Neuronal stem cell (in vitro differentiated cells): ENCODE results near the gene ZBTB20.

Experiments used
- DNase-seq: peaks from one replicate; pipeline ENCODE4 v3.0.0-alpha.2; 2013; ENCODE audit warnings: low spot score
- H2AFZ ChIP-seq: one replicate; pipeline ENCODE4 v1.6.1; 2013; ENCODE audit warnings: mild to moderate bottlenecking, low read length, inconsistent platforms
- H2AK5ac ChIP-seq: 2 replicates; pipeline ENCODE4 v1.6.1; 2013; ENCODE audit warnings: low read depth, mild to moderate bottlenecking, inconsistent platforms, low read length, moderate library complexity, mixed read lengths
- H2BK120ac ChIP-seq: 2 replicates; pipeline ENCODE4 v1.6.1; 2013; ENCODE audit warnings: low read depth, mild to moderate bottlenecking, inconsistent platforms, low read length, moderate library complexity, mixed read lengths
- H2BK12ac ChIP-seq: one replicate; pipeline ENCODE4 v1.6.1; 2013; ENCODE audit warnings: low read length, inconsistent platforms
- H2BK15ac ChIP-seq: 2 replicates; pipeline ENCODE4 v1.6.1; 2013; ENCODE audit warnings: mild to moderate bottlenecking, low read length, inconsistent platforms, mixed read lengths
- H2BK5ac ChIP-seq: one replicate; pipeline ENCODE4 v1.6.1; 2013; ENCODE audit warnings: inconsistent platforms, mild to moderate bottlenecking, low read length, moderate library complexity
- H3K14ac ChIP-seq: one replicate; pipeline ENCODE4 v1.6.1; 2013; ENCODE audit warnings: low read length, inconsistent platforms
- H3K18ac ChIP-seq: 2 replicates; pipeline ENCODE4 v1.6.1; 2013; ENCODE audit warnings: low read length, inconsistent platforms
- H3K23ac ChIP-seq: 2 replicates; pipeline ENCODE4 v1.6.1; 2013; ENCODE audit warnings: low read depth, mild to moderate bottlenecking, mixed read lengths, low read length, inconsistent platforms; ENCODE audit not compliant: poor library complexity
- H3K27ac ChIP-seq: replicated peaks from 3 replicates; pipeline ENCODE4 v1.5.1; 2013; ENCODE audit warnings: low read length, inconsistent platforms
- H3K27me3 ChIP-seq, 3 experiments: 2 replicates each; pipeline ENCODE4 v1.6.1; 2013; ENCODE audit warnings: low read length in 3 of 3, mild to moderate bottlenecking in 2 of 3, inconsistent platforms in 1 of 3, low read depth in 1 of 3, mixed read lengths in 1 of 3, moderate library complexity in 1 of 3; ENCODE audit not compliant: control insufficient read depth in 3 of 3, insufficient read depth in 3 of 3
- H3K36me3 ChIP-seq, 2 donors: replicated peaks in 1 of 2; 2 replicates each; pipeline ENCODE4 v1.6.1; 2013; ENCODE audit warnings: low read length in 2 of 2; ENCODE audit not compliant: control insufficient read depth in 2 of 2, insufficient read depth in 2 of 2
- H3K4ac ChIP-seq: 2 replicates; pipeline ENCODE4 v1.6.1; 2013; ENCODE audit warnings: inconsistent platforms, mild to moderate bottlenecking, low read length, moderate library complexity
- H3K4me1 ChIP-seq, 2 donors: 1 replicate in 1 of 2; 2 replicates in 1 of 2; pipeline ENCODE4 v1.6.1; 2013; ENCODE audit warnings: low read length in 2 of 2, low read depth in 1 of 2; ENCODE audit not compliant: control insufficient read depth in 2 of 2, insufficient read depth in 1 of 2
- H3K4me2 ChIP-seq: one replicate; pipeline ENCODE4 v1.6.1; 2013; ENCODE audit warnings: mild to moderate bottlenecking, low read length, inconsistent platforms; ENCODE audit not compliant: insufficient read depth, poor library complexity, severe bottlenecking
- H3K4me3 ChIP-seq, 2 donors: 2 replicates each; pipeline ENCODE4 v1.5.1; 2013; ENCODE audit warnings: low read length in 2 of 2, mild to moderate bottlenecking in 2 of 2, inconsistent platforms in 1 of 2, moderate library complexity in 1 of 2
- H3K79me1 ChIP-seq: one replicate; pipeline ENCODE4 v1.6.1; 2013; ENCODE audit warnings: low read depth, mild to moderate bottlenecking, inconsistent platforms, low read length, moderate library complexity
- H3K9ac ChIP-seq: one replicate; pipeline ENCODE4 v1.6.1; 2013; ENCODE audit warnings: mild to moderate bottlenecking, low read depth, low read length, inconsistent platforms; ENCODE audit not compliant: poor library complexity
- H3K9me3 ChIP-seq, 2 donors: replicated peaks in 1 of 2; 2 replicates each; pipeline versions ENCODE3 to v1.6.1; 2013; ENCODE audit warnings: low read length in 2 of 2, mild to moderate bottlenecking in 2 of 2, inconsistent platforms in 1 of 2, low read depth in 1 of 2, mixed read lengths in 1 of 2, moderate library complexity in 1 of 2; ENCODE audit not compliant: control insufficient read depth in 2 of 2, insufficient read depth in 1 of 2
- H4K8ac ChIP-seq: one replicate; pipeline ENCODE4 v1.6.1; 2013; ENCODE audit warnings: low read depth, mild to moderate bottlenecking, inconsistent platforms, low read length, moderate library complexity
- H4K91ac ChIP-seq: one replicate; pipeline ENCODE4 v1.6.1; 2013; ENCODE audit warnings: low read length, low read depth, mild to moderate bottlenecking, inconsistent platforms; ENCODE audit not compliant: poor library complexity
- WGBS, 2 donors: extraction: QIAGEN DNeasy Blood & Tissue Kit; methylation state at CpG; one replicate each; pipeline ENCODE4 v1.1.7; 2013; ENCODE audit warnings: missing lambda C conversion rate in 2 of 2, mixed read lengths in 1 of 2; ENCODE audit not compliant: insufficient read length in 2 of 2, insufficient replicate concordance in 1 of 2; ENCODE audit errors: extremely low coverage in 2 of 2; 5-methylcytosine and 5-hydroxymethylcytosine counted together

Gene ZBTB20

GRCh38 chr3:114725966-114726365 lies 421.1 kb downstream of the ZBTB20 start:
- H2BK120ac ChIP-seq: no peak overlapping the region
- H2AK5ac ChIP-seq: no peak overlapping the region
- no peak overlapping the region for H4K8ac ChIP-seq
- H3K4me3 ChIP-seq: no peak overlapping the region
- H3K4me2 ChIP-seq: no peak overlapping the region
- no peaks in the 10 kb centered on the region for H3K36me3 ChIP-seq
- no peak overlapping the region for H2BK5ac ChIP-seq
- H2BK12ac ChIP-seq: no peak overlapping the region
- H3K18ac ChIP-seq: no peak overlapping the region
- no peak overlapping the region for H2BK15ac ChIP-seq
- no peak overlapping the region for H3K4ac ChIP-seq
- H3K9me3 ChIP-seq: no peaks in the 10 kb centered on the region
- H3K79me1 ChIP-seq: no peaks in the 10 kb centered on the region
- H3K9ac ChIP-seq: no peak overlapping the region
- DNase-seq: no peak
- no peak overlapping the region for H2AFZ ChIP-seq
- WGBS, 2 donors: no CpG with 5 or more reads among the region's 3 CpGs
- H3K27ac ChIP-seq: no peak overlapping the region
- no peaks in the 10 kb centered on the region for H3K4me1 ChIP-seq
- no peak overlapping the region for H3K23ac ChIP-seq
- H4K91ac ChIP-seq: no peak overlapping the region
- H3K14ac ChIP-seq: no peak overlapping the region
- no peaks in the 10 kb centered on the region for H3K27me3 ChIP-seq

- no peak for DNase-seq
- Histone ChIP-seq H3K4me3 (no peak overlapping the region), H3K4me1 (no peaks in the 10 kb centered on the region), H3K27me3 (no peaks in the 10 kb centered on the region), H2AK5ac (no peak overlapping the region), H3K27ac (no peak overlapping the region), H3K9ac (no peak overlapping the region), H4K91ac (no peak overlapping the region), H2BK120ac (no peak overlapping the region), H3K9me3 (no peaks in the 10 kb centered on the region), H3K14ac (no peak overlapping the region), H2AFZ (no peak overlapping the region), H2BK15ac (no peak overlapping the region), H3K23ac (no peak overlapping the region), H3K18ac (no peak overlapping the region), H3K4ac (no peak overlapping the region), H3K4me2 (no peak overlapping the region), H2BK12ac (no peak overlapping the region), H4K8ac (no peak overlapping the region), H2BK5ac (no peak overlapping the region), H3K79me1 (no peaks in the 10 kb centered on the region), H3K36me3 (no peaks in the 10 kb centered on the region)
- WGBS, 2 donors: no CpG with 5 or more reads among the region's 1 CpG
Measured at GRCh38 chr3:114722530-114722929, 424.6 kb downstream of the ZBTB20 start.

GRCh38 chr3:114721864-114722263 lies 425.2 kb downstream of the ZBTB20 start:
- no peak overlapping the region for H2BK12ac ChIP-seq
- H3K14ac ChIP-seq: no peak overlapping the region
- H2BK5ac ChIP-seq: no peak overlapping the region
- H3K4ac ChIP-seq: no peak overlapping the region
- H4K8ac ChIP-seq: no peak overlapping the region
- H3K4me1 ChIP-seq: no peaks in the 10 kb centered on the region
- H2BK15ac ChIP-seq: no peak overlapping the region
- H3K9me3 ChIP-seq: no peaks in the 10 kb centered on the region
- no peak overlapping the region for H2AFZ ChIP-seq
- H3K23ac ChIP-seq: no peak overlapping the region
- no peak overlapping the region for H3K4me3 ChIP-seq
- DNase-seq: no peak
- H2AK5ac ChIP-seq: no peak overlapping the region
- no peak overlapping the region for H3K9ac ChIP-seq
- no peak overlapping the region for H3K18ac ChIP-seq
- H3K27ac ChIP-seq: no peak overlapping the region
- H3K36me3 ChIP-seq: no peaks in the 10 kb centered on the region
- no peaks in the 10 kb centered on the region for H3K27me3 ChIP-seq
- no peak overlapping the region for H3K4me2 ChIP-seq
- no CpG with 5 or more reads among the region's 2 CpGs for WGBS, 2 donors
- no peak overlapping the region for H4K91ac ChIP-seq
- no peak overlapping the region for H2BK120ac ChIP-seq
- H3K79me1 ChIP-seq: no peaks in the 10 kb centered on the region

- H3K4me3 ChIP-seq: no peak overlapping the region
- H3K27ac ChIP-seq: no peak overlapping the region
- H2AK5ac ChIP-seq: no peak overlapping the region
- H3K23ac ChIP-seq: no peak overlapping the region
- no peak overlapping the region for H3K18ac ChIP-seq
- DNase-seq: no peak
- H2BK15ac ChIP-seq: no peak overlapping the region
- H2BK5ac ChIP-seq: no peak overlapping the region
- H2BK12ac ChIP-seq: no peak overlapping the region
- no peak overlapping the region for H4K8ac ChIP-seq
- no peaks in the 10 kb centered on the region for H3K9me3 ChIP-seq
- no peaks in the 10 kb centered on the region for H3K27me3 ChIP-seq
- no peak overlapping the region for H3K9ac ChIP-seq
- H2AFZ ChIP-seq: no peak overlapping the region
- no peak overlapping the region for H3K4me2 ChIP-seq
- H2BK120ac ChIP-seq: no peak overlapping the region
- no peaks in the 10 kb centered on the region for H3K4me1 ChIP-seq
- H3K14ac ChIP-seq: no peak overlapping the region
- no peak overlapping the region for H3K4ac ChIP-seq
- H3K36me3 ChIP-seq: no peaks in the 10 kb centered on the region
- no peak overlapping the region for H4K91ac ChIP-seq
- no peaks in the 10 kb centered on the region for H3K79me1 ChIP-seq
- WGBS, 2 donors: no CpG with 5 or more reads among the region's 3 CpGs
Measured at GRCh38 chr3:114721209-114721608, 425.9 kb downstream of the ZBTB20 start.
